WTC11 (cell line): ENCODE data around the gene CD19. TPM values are rescaled to one million over a fixed set of nuclear protein-coding genes. Genes with fewer than 3 reads are reported as not detected.

Experiments
- ATAC-seq: fragments of 200-7000 bp; cut with Tn5 transposase; 2 replicates; pipeline ENCODE4 v1.10.0; 2021; ENCODE audit warnings: mild to moderate bottlenecking, moderate library complexity
- CTCF ChIA-PET: fragments of 300-600 bp; sonication (Branson Sonifier 250); formaldehyde crosslinking; loops from one replicate; lab custom pipeline; 2021; ENCODE audit warnings: antibody characterized with exemption; lab: Charles Lee
- POLR2A ChIA-PET: fragments of 350-600 bp; sonication (Branson Sonifier 250); formaldehyde crosslinking; loops from one replicate; lab custom pipeline; 2021; ENCODE audit warnings: antibody characterized with exemption; lab: Charles Lee
- DNase-seq: peaks from one replicate; pipeline ENCODE4 v3.0.0; 2021; ENCODE audit warnings: low spot score
- H3K27ac Mint-ChIP-seq: 2 replicates; pipeline ENCODE4 v1.8.0; 2021; ENCODE audit warnings: mixed read lengths
- H3K27me3 Mint-ChIP-seq: 2 replicates; pipeline ENCODE4 v1.8.0; 2021; ENCODE audit warnings: low read depth, mild to moderate bottlenecking, moderate library complexity, mixed read lengths
- H3K36me3 Mint-ChIP-seq: 2 replicates; pipeline ENCODE4 v1.8.0; 2021; ENCODE audit warnings: mixed read lengths
- H3K4me1 Mint-ChIP-seq: 2 replicates; pipeline ENCODE4 v1.8.0; 2022; ENCODE audit warnings: mixed read lengths
- H3K4me3 Mint-ChIP-seq: 2 replicates; pipeline ENCODE4 v1.8.0; 2021; ENCODE audit warnings: mild to moderate bottlenecking, moderate library complexity, mixed read lengths
- H3K9me3 Mint-ChIP-seq: 2 replicates; pipeline ENCODE4 v1.8.0; 2021; ENCODE audit warnings: mixed read lengths
- CDX4 ChIP-seq: fragments of 250-450 bp; sonication (Bioruptor Pico); IDR thresholded peaks from 2 replicates; pipeline ENCODE4 v1.9.0; 2021; ENCODE audit warnings: moderate library complexity, mild to moderate bottlenecking, inconsistent platforms, borderline replicate concordance
- CTCF ChIP-seq: fragments of 200-600 bp; IDR thresholded peaks from 2 replicates; pipeline ENCODE4 v1.8.0; 2022; ENCODE audit warnings: antibody characterized with exemption
- ELF4 ChIP-seq: sonication (generic); formaldehyde crosslinking; IDR thresholded peaks from 2 replicates; pipeline ENCODE4 v1.8.1; 2022; ENCODE audit warnings: low read depth, mild to moderate bottlenecking, moderate library complexity, missing genetic modification reagents
- EMX1 ChIP-seq: fragments of 250-450 bp; sonication (Bioruptor Pico); IDR thresholded peaks from 2 replicates; pipeline ENCODE4 v1.8.0; 2021; ENCODE audit warnings: mild to moderate bottlenecking
- ESRRA ChIP-seq: sonication (generic); formaldehyde crosslinking; IDR thresholded peaks from 2 replicates; pipeline ENCODE4 v1.8.1; 2022; ENCODE audit warnings: mild to moderate bottlenecking, missing genetic modification reagents, borderline replicate concordance
- FOXP1 ChIP-seq: sonication (generic); formaldehyde crosslinking; IDR thresholded peaks from 2 replicates; pipeline ENCODE4 v1.8.0; 2022; ENCODE audit warnings: missing genetic modification reagents, mild to moderate bottlenecking, moderate library complexity, borderline replicate concordance
- NFYB ChIP-seq: sonication (generic); formaldehyde crosslinking; conservative IDR thresholded peaks from 2 replicates; pipeline ENCODE4 v1.8.0; 2022; ENCODE audit warnings: low read depth, missing genetic modification reagents
- NR1H2 ChIP-seq: sonication (generic); formaldehyde crosslinking; IDR thresholded peaks from 2 replicates; pipeline ENCODE4 v1.9.0; 2021; ENCODE audit warnings: mild to moderate bottlenecking, moderate library complexity, missing genetic modification reagents
- NR3C1 ChIP-seq: sonication (generic); formaldehyde crosslinking; conservative IDR thresholded peaks from 2 replicates; pipeline ENCODE4 v1.8.1; 2023; ENCODE audit warnings: low read depth, mild to moderate bottlenecking, missing genetic modification reagents
- PRRX2 ChIP-seq: fragments of 250-450 bp; sonication (Bioruptor Pico); IDR thresholded peaks from 2 replicates; pipeline ENCODE4 v1.8.0; 2021; ENCODE audit warnings: mild to moderate bottlenecking
- TCF7 ChIP-seq: sonication (generic); formaldehyde crosslinking; IDR thresholded peaks from 2 replicates; pipeline ENCODE4 v1.8.0; 2022; ENCODE audit warnings: mild to moderate bottlenecking, low read depth, missing genetic modification reagents, moderate library complexity
- TP53 ChIP-seq: sonication (generic); formaldehyde crosslinking; IDR thresholded peaks from 2 replicates; pipeline ENCODE4 v1.8.1; 2023; ENCODE audit warnings: mild to moderate bottlenecking, missing genetic modification reagents
- ZNF232 ChIP-seq: sonication (generic); formaldehyde crosslinking; IDR thresholded peaks from 2 replicates; pipeline ENCODE4 v1.8.0; 2022; ENCODE audit warnings: mild to moderate bottlenecking, missing genetic modification reagents
- ZNF317 ChIP-seq: sonication (generic); formaldehyde crosslinking; IDR thresholded peaks from 2 replicates; pipeline ENCODE4 v1.8.1; 2023; ENCODE audit warnings: low read depth, mild to moderate bottlenecking, moderate library complexity, missing genetic modification reagents, borderline replicate concordance
- ZNF396 ChIP-seq: fragments of 250-450 bp; sonication (Bioruptor Pico); IDR thresholded peaks from 2 replicates; pipeline ENCODE4 v1.8.0; 2021; ENCODE audit warnings: mild to moderate bottlenecking, moderate library complexity, borderline replicate concordance
- ZSCAN18 ChIP-seq: fragments of 250-450 bp; sonication (Bioruptor Pico); IDR thresholded peaks from 2 replicates; pipeline ENCODE4 v2.1.2; 2022; ENCODE audit warnings: mild to moderate bottlenecking, moderate library complexity
- total RNA-seq: library from RNA; stranded (reverse); gene quantifications from 3 replicates; pipeline ENCODE4 v1.2.3, GENCODE V29; 2021
- TF ChIP-seq, protein P1 (sequence below): sonication (generic); formaldehyde crosslinking; IDR thresholded peaks from 2 replicates; pipeline ENCODE4 v1.8.0; 2022; ENCODE audit warnings: mild to moderate bottlenecking, missing genetic modification reagents
- TF ChIP-seq, protein P2 (sequence below): sonication (generic); formaldehyde crosslinking; IDR thresholded peaks from 2 replicates; pipeline ENCODE4 v1.8.1; 2023; ENCODE audit warnings: mild to moderate bottlenecking, missing genetic modification reagents, moderate library complexity
- TF ChIP-seq, protein P3 (sequence below): fragments of 250-450 bp; sonication (Bioruptor Pico); IDR thresholded peaks from 2 replicates; pipeline ENCODE4 v1.9.0; 2021; ENCODE audit warnings: mild to moderate bottlenecking
- TF ChIP-seq, protein P4 (sequence below): sonication (generic); formaldehyde crosslinking; conservative IDR thresholded peaks from 2 replicates; pipeline ENCODE4 v1.8.1; 2023; ENCODE audit warnings: mild to moderate bottlenecking, low read depth, missing genetic modification reagents, moderate library complexity

CD19 gene
- total RNA-seq, 1 experiment from 2014 or later = 0.90 TPM

DNA sequence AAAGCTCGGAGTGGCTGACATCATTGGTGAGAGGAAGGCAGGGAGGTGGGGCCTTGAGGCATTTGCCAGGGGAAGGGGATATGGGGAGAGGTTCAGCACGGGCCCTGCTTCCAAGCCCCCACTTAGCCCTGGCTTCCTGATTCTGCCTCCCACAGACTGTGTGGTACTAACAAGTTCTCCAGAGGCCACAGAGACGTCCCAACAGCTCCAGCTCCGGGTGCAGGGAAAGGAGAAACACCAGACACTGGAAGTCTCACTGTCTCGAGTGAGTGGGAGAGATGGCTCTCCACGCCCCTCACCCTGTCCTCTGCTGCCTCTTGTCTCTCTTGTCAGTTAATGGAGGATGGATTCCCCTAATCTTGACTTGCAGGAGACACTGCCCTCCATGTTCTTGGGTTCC is 27.1 kb downstream of the CD19 start:
- H3K4me3 Mint-ChIP-seq = no peak overlapping the region
- no peaks in the 10 kb centered on the region for H3K4me1 Mint-ChIP-seq
- no peak for ATAC-seq
- H3K27me3 Mint-ChIP-seq = no peaks in the 10 kb centered on the region
- TF ChIP-seq NFYB (CRISPR knock-in tag) (no peak), NR3C1 (CRISPR knock-in tag) (no peak), EMX1 (CRISPR knock-in tag) (no peak), CDX4 (no peak), PRRX2 (CRISPR knock-in tag) (no peak), FOXP1 (CRISPR knock-in tag) (no peak), ELF4 (CRISPR knock-in tag) (no peak), ZNF317 (CRISPR knock-in tag) (no peak), ZNF232 (no peak), ZNF396 (CRISPR knock-in tag) (no peak), ESRRA (CRISPR knock-in tag) (no peak)
- TF ChIP-seq, protein P1, sequence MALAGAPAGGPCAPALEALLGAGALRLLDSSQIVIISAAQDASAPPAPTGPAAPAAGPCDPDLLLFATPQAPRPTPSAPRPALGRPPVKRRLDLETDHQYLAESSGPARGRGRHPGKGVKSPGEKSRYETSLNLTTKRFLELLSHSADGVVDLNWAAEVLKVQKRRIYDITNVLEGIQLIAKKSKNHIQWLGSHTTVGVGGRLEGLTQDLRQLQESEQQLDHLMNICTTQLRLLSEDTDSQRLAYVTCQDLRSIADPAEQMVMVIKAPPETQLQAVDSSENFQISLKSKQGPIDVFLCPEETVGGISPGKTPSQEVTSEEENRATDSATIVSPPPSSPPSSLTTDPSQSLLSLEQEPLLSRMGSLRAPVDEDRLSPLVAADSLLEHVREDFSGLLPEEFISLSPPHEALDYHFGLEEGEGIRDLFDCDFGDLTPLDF (CRISPR knock-in tag) = no peak
- TF ChIP-seq, protein P2, sequence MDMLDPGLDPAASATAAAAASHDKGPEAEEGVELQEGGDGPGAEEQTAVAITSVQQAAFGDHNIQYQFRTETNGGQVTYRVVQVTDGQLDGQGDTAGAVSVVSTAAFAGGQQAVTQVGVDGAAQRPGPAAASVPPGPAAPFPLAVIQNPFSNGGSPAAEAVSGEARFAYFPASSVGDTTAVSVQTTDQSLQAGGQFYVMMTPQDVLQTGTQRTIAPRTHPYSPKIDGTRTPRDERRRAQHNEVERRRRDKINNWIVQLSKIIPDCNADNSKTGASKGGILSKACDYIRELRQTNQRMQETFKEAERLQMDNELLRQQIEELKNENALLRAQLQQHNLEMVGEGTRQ (CRISPR knock-in tag) = no peak
- POLR2A ChIA-PET = no interaction called here
- no peak for DNase-seq
- CTCF ChIA-PET = no interaction called here
- no peak overlapping the region for H3K27ac Mint-ChIP-seq
- H3K9me3 Mint-ChIP-seq = no peaks in the 10 kb centered on the region
- H3K36me3 Mint-ChIP-seq = peaks cover 72% of the 10 kb centered on the region

DNA sequence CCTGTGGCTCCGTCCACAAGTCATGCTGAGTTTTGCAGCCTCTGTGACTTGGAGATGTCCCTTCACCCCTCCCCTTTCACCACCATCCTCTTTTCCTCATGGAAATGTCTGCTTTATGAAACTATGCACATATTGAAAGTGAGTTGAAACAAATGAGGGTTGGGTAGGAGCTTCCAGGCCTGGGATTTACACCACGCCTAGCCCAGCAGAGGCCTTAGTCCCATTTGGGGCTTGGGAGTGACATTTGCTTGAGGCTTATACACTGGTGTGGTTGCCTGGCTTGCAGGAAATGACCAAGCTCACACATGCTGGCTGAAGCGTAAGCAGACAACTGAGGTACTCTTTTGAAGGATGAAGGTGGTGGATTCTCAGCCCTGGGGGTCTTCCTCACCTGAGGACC is 32.3 kb downstream of the CD19 start:
- H3K27ac Mint-ChIP-seq = no peak overlapping the region
- POLR2A ChIA-PET = no interaction called here
- H3K36me3 Mint-ChIP-seq = peaks cover 49% of the 10 kb centered on the region
- no peak for ATAC-seq
- H3K27me3 Mint-ChIP-seq = no peaks in the 10 kb centered on the region
- H3K4me1 Mint-ChIP-seq = no peaks in the 10 kb centered on the region
- DNase-seq = no peak
- CTCF ChIA-PET = interaction anchor here (1.6 kb wide), 1 partner anchor 10 kb away, joined by 6 read pairs; the partner anchor contains the start of gene SPNS1
- TF ChIP-seq NR1H2 (CRISPR knock-in tag) (no peak), PRRX2 (CRISPR knock-in tag) (no peak)
- no peaks in the 10 kb centered on the region for H3K9me3 Mint-ChIP-seq
- H3K4me3 Mint-ChIP-seq = no peak overlapping the region

- ChIA-PET CTCF (no interaction called here), POLR2A (no interaction called here)
- Mint-ChIP-seq H3K36me3 (peaks cover 46% of the 10 kb centered on the region), H3K4me1 (no peaks in the 10 kb centered on the region), H3K27me3 (no peaks in the 10 kb centered on the region), H3K4me3 (no peak overlapping the region), H3K27ac (no peak overlapping the region), H3K9me3 (no peaks in the 10 kb centered on the region)
- ATAC-seq (no peak), DNase-seq (no peak)
- TF ChIP-seq TCF7 (CRISPR knock-in tag) (no peak), CDX4 (no peak), ZSCAN18 (CRISPR knock-in tag) (no peak), TP53 (CRISPR knock-in tag) (no peak), ZNF232 (no peak), ZNF396 (CRISPR knock-in tag) (no peak), CTCF (no peak)
- TF ChIP-seq, protein P3, sequence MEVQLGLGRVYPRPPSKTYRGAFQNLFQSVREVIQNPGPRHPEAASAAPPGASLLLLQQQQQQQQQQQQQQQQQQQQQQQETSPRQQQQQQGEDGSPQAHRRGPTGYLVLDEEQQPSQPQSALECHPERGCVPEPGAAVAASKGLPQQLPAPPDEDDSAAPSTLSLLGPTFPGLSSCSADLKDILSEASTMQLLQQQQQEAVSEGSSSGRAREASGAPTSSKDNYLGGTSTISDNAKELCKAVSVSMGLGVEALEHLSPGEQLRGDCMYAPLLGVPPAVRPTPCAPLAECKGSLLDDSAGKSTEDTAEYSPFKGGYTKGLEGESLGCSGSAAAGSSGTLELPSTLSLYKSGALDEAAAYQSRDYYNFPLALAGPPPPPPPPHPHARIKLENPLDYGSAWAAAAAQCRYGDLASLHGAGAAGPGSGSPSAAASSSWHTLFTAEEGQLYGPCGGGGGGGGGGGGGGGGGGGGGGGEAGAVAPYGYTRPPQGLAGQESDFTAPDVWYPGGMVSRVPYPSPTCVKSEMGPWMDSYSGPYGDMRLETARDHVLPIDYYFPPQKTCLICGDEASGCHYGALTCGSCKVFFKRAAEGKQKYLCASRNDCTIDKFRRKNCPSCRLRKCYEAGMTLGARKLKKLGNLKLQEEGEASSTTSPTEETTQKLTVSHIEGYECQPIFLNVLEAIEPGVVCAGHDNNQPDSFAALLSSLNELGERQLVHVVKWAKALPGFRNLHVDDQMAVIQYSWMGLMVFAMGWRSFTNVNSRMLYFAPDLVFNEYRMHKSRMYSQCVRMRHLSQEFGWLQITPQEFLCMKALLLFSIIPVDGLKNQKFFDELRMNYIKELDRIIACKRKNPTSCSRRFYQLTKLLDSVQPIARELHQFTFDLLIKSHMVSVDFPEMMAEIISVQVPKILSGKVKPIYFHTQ (CRISPR knock-in tag) = no peak
- TF ChIP-seq, protein P4, sequence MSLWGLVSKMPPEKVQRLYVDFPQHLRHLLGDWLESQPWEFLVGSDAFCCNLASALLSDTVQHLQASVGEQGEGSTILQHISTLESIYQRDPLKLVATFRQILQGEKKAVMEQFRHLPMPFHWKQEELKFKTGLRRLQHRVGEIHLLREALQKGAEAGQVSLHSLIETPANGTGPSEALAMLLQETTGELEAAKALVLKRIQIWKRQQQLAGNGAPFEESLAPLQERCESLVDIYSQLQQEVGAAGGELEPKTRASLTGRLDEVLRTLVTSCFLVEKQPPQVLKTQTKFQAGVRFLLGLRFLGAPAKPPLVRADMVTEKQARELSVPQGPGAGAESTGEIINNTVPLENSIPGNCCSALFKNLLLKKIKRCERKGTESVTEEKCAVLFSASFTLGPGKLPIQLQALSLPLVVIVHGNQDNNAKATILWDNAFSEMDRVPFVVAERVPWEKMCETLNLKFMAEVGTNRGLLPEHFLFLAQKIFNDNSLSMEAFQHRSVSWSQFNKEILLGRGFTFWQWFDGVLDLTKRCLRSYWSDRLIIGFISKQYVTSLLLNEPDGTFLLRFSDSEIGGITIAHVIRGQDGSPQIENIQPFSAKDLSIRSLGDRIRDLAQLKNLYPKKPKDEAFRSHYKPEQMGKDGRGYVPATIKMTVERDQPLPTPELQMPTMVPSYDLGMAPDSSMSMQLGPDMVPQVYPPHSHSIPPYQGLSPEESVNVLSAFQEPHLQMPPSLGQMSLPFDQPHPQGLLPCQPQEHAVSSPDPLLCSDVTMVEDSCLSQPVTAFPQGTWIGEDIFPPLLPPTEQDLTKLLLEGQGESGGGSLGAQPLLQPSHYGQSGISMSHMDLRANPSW = no peak
Observed at GRCh38 chr16:28964496-28964895, 32.7 kb downstream of the CD19 start.
